ENCODE measurements around the gene DNAH8.

DNA sequence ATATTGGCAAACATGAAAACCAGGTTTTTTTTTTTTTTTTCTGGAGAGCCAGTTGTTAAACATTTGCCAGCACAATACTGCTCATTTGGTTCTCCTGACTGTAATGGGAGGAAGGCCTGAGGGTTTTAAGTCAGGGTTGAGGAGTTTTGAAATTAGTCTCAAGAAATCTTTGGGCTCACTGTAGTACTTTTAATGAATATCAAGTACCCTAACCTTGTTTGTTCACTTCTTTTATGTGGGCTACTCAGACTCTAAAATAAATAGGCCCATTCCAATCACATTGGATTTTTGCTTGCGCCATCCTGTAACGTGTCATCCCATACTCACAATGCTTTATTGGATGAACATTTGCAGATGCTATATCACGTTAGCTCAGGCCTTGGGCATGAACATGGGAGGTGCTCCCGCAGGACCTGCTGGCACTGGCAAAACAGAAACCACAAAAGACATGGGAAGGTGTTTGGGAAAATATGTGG lies 146.9 kb downstream of the DNAH8 start:
- TF ChIP-seq, protein P1, sequence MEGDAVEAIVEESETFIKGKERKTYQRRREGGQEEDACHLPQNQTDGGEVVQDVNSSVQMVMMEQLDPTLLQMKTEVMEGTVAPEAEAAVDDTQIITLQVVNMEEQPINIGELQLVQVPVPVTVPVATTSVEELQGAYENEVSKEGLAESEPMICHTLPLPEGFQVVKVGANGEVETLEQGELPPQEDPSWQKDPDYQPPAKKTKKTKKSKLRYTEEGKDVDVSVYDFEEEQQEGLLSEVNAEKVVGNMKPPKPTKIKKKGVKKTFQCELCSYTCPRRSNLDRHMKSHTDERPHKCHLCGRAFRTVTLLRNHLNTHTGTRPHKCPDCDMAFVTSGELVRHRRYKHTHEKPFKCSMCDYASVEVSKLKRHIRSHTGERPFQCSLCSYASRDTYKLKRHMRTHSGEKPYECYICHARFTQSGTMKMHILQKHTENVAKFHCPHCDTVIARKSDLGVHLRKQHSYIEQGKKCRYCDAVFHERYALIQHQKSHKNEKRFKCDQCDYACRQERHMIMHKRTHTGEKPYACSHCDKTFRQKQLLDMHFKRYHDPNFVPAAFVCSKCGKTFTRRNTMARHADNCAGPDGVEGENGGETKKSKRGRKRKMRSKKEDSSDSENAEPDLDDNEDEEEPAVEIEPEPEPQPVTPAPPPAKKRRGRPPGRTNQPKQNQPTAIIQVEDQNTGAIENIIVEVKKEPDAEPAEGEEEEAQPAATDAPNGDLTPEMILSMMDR (conservative IDR thresholded peaks at IDR 0.05) = no peak
- TF ChIP-seq EZH2 (IDR thresholded peaks at IDR 0.05; ENCODE audit: low read depth) = no peak

Measured in PC-9 (cell line).